ENCODE results near the gene DHX58.
A peak's percentile ranks its signal among the peaks of the same experiment; 100 is the strongest.
"Not testable (repeated sequence)": the region's sequence is repeated elsewhere in the genome, so short reads cannot be mapped to it uniquely, and the experiment has no call there.

The DHX58 gene

DNA sequence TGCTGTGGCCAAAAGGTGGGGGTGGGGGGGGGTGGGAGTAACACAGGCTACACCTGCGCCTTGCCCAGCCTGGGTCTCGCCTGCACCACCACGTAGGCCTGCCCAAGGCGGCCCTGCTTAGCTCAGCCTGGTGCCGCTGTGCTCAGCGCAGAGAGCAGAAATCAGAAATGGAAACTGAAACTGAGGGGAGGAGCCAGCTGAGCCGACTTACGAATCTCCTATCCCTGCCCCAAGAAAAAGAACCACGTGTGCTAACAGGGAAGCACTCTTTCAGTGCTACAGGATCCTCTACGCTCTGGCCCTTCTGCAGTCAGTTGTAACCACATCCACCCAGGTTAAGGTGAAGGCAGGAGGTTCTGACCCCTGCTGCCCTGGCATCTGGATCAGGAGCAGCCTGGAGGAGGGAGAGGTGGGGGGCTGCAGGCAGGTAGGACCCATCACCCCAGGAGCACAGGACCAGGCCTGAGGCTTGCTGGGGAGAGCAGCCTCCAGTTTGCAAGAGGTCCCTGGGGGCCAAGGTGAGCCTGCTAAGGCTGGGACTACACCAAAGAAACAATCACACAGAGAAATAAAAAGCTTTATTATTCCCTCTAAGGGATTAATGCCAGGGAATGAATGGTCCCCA is at the start of gene DHX58:
DHX58 (minus strand) TSS at position 163 of the 625 bp plus-strand sequence. CDS start 822 bp downstream, outside the sequence.
- DNase-seq, result peak; percentile 81

DNA sequence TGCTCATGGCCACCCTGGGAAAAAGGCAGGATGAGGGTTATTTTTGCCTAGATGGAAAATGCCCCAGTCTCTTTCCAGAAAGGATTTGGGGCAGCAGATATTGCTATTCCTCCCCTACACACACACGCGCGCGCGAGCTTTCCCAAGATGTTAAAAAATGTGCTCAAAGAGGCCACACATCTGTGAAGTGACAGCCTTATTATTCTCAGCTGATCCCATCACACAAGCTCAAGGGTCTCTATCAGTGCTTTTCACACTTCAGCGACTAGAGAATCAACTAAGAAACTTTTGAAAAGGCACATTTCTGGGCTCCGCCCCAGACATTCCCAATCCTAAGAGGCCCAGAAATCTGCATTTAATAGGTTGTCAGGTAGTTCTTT is 48.0 kb upstream of the DHX58 start:
- DNase-seq, result no peak

DNA sequence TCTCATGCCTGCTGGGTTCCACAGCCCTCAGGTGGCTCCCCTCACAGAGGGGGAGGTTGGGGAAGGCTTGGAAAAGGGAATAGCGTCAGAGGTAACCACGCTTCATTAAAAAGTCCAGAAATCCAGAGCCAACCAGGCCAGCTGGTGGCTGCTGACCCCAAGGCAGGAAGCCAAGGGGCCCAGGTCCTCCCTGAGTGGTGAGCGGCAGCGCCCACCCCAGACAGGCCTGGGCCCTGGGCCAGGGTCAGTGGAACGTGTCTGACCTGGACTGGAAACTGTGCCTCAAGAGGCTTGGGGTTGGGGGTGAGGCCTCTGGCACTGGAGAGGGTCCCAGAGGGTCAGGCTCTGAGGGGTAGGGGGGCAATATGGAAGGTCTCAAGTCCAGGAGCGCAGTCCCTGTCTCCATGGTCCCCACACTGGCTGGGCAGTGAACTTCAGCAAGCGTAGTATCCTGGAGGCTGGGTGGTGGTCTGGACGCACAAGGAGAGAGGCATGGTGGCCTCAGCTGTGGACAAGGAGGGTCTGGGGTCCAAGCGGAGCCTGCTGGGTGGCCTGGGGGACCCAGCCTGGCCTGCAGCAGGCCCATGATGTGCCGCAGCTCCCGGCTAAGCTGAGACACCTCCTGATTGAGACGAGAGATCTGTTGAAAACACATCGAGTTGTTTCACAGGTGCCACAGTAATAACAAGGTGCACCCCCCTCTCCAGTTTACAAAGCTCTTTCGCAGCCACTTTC is 47.4 kb upstream of the DHX58 start:
- DNase-seq, result no peak

DNA sequence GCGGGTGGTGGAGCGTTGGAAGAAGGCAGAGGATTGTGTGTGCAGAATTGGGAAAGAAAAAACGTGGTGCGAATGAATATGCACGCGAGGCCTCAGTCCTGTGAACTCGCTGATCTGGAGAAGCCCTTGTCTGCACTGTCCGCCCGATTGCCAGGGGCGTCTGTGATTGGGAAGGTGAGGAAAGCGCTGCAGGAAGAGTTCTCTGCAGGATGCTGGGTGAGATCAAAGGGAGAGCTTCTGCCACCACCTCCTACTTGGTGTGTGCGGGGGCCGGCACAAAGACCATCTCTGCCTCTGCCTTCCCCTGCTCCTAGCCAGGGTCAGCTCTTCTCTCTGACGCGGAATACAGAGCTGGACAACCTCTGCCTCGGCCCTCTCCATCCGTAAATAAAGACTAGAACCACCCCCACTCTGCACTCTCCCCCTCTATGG is 43.1 kb upstream of the DHX58 start:
- no peak for DNase-seq

DNA sequence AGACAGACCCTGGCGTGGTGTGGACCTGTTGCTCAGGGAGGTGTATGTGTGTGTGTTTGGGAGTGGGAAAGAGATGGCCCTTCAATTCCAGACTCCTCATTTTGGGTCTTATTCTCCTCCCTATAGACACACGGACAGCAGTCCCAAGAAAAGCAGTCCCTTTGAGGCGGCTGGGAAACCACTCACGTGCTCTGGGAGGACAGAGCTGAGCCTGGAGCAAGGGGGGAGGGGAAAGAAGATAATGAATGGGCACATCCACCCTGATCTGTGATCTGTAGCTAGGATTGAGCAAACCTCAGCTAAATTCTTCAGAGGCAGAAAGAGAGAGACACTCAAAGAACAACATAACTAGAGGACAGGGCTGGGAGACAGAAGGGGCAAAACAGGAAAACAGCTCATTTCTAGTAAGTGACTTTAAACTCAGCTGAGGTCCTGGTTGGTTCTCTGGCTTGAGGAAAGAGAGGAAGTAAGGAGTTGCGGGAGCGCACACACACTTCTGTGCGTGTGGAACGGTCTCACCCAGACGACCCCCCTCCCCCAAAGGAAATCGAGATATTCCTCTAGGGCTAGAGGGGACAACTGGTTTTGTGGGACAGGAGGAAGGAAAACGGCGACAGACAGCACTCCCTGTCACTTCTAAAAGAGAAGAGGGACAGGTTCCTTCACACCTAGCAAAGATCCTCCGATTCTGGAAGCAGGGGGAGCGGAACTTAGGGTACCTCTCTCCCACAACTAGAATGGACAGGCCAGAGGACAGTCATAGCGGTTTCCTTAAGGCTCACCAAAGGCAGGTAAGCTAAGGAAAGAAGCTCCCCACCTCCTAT is 41.6 kb upstream of the DHX58 start:
- no peak for DNase-seq

DNA sequence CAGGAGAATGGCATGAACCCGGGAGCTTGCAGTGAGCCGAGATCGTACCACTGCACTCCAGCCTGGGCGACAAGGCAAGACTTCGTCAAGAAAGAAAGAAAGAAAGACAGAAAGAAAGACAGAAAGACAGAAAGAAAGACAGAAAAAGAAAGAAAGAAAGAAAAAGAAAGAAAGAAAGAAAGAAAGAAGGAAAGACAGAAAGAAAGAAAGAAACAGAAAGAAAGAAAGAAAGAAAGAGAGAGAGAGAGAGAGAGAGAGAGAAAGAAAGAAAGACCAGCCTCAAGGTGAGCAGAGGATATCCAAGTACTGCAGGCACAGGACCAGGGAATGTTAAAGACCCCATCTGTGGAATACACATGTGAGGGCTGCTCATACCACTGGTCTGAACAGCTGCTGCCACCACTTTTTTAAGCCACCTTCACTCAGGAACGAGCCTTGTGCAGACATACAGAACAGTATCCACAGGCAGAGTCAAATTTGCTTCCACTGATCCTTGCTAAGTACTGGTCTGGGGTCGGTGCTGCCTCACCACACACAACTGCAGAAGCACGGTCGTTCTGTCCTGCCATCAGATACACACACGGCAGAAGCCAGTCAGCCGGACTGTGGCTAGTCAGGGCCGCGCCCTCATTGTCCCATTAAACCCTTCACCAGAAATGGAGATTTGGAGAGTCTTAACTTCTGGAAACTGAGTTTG is 34.5 kb upstream of the DHX58 start:
- no peak for DNase-seq

DNA sequence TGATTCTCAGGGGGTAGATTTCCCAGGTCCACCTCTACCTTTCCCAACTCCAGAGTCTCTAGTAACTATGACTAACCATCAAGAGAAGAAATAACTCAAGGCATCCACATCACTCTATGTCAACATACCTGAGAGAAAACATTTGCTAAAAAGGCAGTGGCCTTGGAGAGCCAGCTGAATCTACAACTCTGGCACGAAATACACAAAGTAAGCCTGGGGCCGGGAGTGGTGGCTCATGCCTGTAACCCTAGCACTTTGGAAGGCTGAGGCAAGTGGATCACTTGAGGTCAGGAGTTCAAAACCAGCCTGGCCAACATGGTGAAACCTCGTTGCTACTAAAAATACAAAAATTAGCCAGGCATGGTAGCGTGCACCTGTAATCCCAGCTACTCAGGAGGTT is 30.6 kb upstream of the DHX58 start:
- DNase-seq, result not testable (repeated sequence)

DNA sequence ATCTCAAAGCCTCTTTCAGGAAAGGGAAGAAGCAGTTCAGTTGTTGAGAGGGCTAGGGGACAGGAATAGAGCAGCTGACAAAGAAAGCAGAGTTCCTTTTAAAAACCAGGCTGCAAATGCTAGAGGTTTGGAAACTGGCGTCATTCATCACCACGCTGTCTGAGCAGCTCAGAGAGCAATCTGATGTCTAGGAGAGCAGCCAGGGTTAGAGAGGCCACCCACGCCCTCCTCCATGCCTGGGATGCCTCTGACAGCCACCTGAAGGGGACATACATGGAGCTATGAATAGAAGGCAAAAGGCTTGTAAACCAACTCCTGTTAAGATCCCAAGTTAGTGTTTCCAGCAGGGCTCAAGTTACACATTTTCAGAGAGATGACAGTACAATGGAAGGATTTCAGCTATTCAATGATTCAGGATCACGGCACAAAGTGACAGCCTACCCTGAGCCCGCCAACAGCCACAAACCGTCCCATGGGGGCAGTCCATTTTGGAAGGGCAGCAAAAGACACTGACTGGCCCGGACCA is 29.9 kb upstream of the DHX58 start:
- DNase-seq, result no peak

DNA sequence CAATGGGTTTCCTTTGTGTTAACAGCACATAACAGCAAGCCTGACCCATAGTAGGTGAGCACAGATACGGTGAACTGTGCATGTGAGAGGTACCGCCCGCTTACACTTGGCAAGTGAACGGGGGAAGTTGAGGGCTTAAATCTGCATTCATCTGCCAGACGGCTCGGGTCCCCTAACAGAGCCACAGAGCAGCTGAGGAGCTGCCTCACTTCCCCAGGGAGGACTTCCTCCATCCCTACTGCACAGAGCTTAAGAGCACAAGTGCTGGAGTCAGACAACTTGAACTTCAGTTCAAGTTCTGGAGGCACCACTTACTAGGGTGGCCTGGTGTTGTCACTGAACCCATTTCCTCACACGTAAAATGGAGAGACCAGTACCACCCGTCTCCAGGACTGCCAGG is 28.9 kb upstream of the DHX58 start:
- DNase-seq, result no peak

DNA sequence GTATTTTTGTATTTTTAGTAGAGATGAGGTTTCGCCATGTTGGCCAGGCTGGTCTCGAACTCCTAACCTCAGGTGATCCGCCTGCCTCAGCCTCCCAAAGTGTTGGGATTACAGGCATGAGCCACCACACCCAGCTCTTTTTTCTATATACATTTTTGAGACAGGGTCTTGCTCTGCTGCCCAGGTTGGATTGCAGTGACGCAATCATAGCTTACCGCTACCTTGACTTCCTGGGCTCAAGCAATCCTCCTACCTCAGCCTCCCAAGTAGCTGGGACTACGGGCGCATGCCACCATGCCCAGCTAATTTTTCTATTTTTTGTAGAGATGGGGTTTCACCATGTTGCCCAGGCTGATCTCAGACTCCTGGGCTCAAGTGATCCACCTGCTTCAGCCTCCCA is 28.2 kb upstream of the DHX58 start:
- DNase-seq, result not testable (repeated sequence)

DNA sequence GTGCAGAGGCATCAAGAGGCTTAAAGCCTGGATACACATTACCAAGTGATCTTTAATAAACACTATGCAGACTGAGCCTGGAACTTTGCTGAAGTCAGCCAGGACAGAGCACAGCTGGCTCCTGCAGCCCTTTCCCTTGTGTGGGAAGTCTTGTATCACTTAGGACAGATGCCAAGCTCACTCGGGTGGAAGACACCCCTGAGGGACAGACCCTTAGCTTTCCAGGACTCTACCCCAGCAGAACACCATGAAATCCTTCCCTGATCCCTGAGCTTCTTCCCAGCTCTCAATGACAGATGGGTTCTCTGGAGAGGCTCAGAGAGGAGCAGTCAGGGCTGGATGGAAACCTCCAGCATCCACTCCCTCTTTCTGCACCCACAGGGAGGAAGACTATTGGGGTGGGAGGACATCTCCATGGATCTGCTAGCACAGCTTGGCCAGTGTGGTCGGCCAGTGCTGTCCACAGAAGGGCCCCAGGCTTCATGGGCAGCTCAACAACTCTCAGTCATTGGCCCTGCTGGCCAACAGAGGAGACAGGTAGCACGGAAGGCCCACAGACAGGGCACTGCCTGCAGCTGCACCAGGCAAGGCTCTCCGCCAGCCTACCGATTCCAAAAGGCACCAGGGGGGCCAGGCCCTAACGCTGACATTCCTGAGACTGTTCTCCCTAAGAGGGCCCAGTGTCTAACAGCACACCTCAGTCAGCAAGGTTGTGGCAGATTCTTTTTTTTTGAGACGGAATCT is 26.4 kb upstream of the DHX58 start:
- DNase-seq, result no peak

DNA sequence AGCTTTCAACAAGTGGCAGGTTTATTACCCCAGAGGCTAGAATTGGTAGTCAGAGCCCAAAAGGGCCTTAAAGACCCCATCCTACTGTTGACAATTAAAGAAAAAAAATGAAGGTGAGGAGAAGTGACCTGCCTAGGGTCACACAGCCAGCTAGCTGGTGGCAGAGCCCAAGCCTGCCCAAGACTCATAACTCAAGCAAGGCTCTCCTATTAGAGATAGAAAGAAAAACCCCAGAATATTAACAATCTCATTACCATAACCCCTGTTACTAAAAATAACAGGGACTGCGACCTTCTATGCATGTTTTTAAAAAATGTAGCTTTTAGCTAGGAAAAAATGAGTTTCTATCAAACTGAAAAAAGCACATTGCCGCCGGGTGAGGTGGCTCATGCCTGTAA is 24.1 kb upstream of the DHX58 start:
- no peak for DNase-seq

DNA sequence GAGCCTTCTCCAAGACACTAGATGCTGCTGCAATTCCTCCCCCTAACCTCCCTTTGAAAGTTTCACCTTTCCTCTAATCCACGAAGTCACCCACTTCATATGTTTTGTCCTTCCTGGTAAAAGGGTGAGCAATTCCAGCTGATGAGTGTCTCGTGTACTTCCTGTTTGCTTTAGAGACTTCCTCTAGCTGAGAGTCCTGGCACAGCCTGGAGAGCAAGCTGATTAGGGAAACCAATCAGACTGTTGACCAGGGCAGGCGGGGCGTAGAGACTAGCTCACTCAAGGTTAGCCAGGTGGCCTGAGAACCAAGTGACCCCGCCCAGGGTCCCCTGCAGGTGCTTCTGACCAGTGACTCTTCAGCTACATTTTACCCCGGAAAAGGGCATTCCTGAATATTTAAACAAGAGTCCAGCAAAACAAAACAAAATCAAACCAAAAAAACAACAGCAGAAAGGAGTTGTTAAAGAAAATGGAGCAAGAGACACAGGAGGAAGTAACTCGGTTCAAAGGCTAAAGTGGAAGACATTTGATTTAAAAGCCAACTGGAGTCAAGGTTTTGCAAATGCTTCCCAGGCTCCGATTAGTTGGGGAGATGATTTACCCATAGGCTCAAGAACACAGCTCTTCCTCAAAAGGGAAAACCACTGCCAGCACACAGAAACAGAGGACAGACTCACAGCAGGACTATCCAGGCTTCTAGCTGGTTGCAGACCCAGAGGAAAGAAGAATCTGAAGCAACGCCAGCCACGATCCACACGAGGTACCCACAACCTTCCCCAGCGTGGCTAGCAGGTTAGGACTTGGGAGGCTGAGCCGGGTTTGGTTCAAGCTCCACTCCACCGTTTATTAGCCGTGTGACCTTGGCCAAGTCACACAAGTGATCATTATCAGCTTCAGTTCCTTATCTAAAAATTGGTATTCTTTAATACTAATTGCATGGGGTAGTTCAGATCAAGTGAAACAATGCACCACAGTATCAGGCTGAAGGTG is 23.4 kb upstream of the DHX58 start:
- no peak for DNase-seq

DNA sequence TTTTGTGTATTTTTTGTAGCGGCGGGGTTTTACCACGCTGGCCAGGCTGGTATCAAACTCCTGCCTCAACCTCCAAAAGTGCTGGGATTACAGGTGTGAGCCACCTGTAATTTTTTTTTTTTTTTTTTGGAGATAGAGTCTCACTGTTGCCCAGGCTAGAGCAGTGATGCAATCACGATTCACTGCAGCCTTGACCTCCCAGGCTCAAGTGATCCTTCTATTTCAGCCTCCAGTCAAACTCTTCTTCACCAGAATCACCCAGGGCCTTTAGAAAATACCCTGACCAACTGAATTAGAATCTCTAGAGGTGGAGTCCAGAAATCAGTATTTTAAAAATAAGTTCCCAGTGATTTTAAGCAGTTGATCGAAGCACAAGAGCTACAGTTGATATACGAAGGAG is 22.6 kb upstream of the DHX58 start:
- DNase-seq, result no peak

DNA sequence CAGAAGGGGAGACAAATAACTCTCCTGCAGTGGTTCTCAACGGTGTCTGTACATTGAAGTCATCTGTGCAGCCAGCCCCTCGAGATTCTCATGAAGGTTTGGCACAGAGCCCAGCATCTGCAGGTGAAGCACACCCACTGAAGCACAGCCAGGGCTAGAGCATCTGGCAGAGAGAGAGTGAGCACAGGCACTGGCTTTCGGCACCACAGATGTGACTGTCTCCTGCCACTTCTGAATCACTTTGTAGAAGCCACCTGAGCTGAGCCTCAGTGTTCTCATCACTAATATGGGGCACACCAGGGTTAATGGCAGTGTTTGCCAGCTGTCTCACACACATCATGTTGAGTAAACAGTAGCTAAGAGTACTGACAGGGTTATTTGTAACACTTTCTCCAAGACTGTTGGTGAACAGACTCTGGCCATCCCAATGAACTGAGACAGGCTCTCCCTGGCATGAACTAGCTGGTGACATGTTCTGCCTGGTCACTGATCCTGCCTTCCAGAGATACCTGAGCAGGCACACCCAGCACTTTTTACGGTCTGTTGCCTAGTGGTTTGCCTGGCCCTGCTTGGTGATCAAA is 21.0 kb upstream of the DHX58 start:
- DNase-seq, result no peak

DNA sequence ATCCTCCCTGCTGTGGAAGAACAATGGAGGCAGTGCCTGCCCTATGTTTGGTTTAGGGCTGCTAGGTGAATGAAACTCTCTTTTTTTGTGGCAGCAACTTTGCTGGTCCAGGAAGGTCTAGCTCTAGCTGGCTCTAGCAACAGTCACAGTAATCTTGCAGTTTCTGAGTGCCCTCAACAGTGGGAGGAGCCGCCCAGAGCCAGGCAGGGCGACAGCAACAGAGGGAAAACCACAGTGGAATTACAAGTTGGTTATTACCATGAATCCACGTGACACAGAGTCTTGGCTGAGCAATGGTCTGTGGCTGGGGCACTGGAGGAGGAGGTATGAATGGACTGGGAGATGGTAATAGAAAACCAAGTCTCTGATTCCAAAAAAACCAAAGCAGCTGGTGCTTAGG is 20.4 kb upstream of the DHX58 start:
- peak; percentile 63 for DNase-seq

DNA sequence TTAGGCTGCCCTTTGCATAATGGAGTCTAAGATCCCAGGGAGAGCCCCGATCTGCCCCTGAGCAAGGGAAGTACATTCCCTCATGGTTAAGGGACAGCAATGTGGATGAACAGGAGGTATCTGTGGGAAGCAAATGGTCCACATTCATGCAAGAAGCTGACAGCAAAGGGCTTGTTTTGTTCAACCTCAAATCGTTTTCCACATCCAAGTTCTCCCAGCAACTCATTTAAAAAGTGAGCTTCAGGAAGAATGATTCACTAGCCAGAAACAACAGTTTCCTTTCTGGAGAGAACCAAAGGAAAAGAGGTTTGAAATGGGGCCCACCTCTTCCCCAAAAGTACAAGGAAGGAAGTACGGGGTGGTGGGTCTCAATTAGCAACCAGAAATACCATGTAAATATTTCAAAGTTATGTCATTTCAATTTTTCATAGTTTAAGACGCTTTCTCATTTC is 19.5 kb upstream of the DHX58 start:
- DNase-seq, result no peak

DNA sequence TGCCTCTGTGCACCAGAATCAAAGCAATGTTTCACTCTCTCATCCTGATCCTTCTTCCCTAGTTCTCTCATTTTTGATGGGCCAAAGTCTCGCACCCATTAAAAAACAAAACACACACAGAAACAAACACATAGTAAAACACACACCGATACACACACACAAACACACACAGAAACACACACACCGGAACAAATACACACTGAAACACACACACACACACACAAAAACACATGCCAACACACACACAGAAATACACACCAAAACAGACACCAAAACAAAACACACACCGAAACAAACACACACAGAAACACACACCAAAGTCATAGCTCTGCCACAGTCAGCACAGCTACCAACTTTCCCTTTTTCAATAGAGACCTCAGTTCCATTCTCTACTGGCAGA is 18.7 kb upstream of the DHX58 start:
- DNase-seq, result no peak

DNA sequence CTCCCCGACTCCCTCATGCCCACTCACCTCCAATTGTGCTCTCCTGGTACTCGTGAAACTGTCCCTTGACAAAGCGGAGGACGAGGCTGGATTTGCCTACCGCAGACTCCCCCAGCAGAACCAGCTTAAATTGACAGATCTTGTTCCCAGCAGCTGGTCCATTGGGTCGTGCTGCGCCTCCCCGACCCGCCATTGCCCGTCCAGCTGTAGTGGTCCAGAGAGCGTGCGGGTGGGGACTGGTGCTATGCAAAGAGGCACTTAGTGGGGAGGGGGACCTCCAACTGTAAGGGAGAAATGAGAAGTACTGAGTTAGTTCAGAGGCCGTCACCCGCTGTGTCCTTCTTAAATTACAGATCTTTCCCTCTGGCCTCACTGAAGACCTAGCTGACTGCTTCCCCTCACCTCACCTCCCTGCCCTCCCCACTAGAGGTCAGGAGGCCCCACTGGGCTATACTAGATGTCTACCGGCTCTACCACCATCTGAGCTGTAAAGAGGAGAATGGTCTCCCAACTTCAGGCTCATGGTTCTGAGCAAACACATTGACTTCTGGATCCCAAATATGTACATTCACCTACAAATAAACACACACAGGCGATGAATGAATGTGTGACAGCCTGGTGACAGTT is 17.9 kb upstream of the DHX58 start:
- no peak for DNase-seq
